EL (cell line): ENCODE measurements around the gene C1QTNF8.

Experiments
- DNase-seq: peaks from one replicate; pipeline ENCODE4 v3.0.0-alpha.2; 2016

C1QTNF8 gene

GRCh38 chr16:1073566-1074378 is 22.3 kb downstream of the C1QTNF8 start:
- DNase-seq = no peak

DNA sequence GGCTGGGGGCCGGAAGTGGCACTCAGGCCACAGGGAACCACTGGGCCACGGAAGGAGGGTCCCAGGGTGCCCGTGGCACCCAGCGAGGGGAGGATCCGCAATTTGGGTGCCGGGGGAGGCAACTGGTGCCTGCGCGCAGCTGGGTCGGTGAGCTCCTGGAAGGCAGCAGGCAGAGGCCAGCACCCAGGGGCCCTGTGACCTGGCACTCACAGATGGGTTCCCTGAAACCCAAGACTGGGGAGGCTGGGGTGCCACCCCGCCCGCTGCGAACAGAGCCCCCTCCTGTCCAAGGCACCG is 22.8 kb downstream of the C1QTNF8 start:
- DNase-seq = no peak

GRCh38 chr16:1072526-1073261 is 23.4 kb downstream of the C1QTNF8 start, which contains the start of gene SSTR5:
SSTR5 (plus strand) TSS chr16:1072747; CDS start chr16:1078869, 6,122 bp downstream.
- DNase-seq = no peak

DNA sequence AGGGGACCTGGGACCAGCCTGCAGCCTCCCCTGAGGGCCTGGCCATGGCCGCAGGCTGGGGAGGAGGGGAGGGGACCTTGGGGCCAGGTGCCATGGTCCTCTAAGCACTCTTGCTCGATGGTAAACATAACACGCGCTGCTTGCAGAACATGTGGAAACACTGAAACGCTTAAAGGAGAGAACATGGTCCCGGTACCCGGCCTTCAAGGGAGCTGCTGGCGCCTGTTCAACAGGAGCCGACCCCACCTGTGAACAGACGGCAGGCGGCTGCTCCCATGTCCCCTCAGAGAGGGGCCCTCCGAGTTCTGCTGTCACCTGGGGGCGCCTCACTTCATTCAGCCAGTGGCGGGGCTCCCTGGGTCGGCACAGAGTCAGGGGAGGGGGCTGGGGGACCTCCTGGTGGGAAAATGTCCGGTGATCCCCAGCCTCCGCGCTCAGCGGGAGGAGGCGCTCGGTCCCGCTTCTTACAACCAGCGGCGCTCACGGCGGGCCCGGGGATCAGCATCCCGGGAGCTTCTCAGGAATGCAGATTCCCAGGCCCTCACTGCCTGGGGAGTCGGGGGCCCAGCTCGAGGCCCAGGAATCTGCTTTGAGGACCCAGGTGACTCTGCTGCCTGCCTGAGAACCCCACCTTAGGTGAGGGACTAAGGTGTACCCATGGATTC is 24.4 kb downstream of the C1QTNF8 start:
- DNase-seq = no peak

- DNase-seq = no peak
Measured at GRCh38 chr16:1070864-1071408, 25.1 kb downstream of the C1QTNF8 start.

GRCh38 chr16:1070084-1070863 is 25.8 kb downstream of the C1QTNF8 start:
- DNase-seq = no peak

DNA sequence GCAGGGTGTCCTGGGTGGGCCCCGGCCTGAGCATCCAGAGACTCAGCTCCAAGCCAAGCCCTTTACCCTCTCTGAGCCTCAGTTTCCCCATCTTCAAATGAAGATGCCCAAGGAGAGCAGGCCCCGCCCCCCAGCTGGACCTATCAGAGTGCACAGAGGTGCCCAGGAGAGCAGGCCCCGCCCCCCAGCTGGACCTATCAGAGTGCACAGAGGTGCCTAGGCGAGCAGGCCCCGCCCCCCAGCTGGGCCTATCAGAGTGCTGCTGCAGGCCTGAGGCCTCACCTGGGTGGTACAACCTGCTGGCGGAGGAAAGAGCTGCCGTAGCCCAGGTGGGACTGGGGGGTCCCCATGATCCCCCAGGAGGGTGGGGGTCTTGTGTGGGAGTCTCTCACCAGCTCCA is 26.9 kb downstream of the C1QTNF8 start:
- DNase-seq = no peak

DNA sequence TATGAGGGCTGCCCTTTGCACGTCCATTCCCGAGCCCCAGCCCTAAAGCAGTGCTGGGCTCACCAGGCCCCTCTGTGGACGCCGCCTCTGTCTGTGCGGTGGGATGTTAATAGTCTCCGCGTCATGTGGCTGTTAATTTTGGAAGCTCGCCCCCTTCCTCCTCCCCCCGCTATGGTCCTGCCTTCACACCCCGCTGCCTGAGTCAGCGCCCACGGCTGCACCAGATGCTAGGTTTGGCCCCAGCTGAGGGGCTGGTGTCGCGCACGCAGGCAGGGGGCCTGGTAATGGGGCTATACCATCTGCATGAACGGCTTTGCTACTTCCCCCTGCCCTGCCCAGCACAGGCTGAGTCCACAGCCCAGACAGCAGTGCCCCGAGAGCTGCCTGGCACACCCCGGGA is 27.6 kb downstream of the C1QTNF8 start:
- no peak for DNase-seq

- no peak for DNase-seq
Measured at GRCh38 chr16:1067629-1068028, 28.4 kb downstream of the C1QTNF8 start.

DNA sequence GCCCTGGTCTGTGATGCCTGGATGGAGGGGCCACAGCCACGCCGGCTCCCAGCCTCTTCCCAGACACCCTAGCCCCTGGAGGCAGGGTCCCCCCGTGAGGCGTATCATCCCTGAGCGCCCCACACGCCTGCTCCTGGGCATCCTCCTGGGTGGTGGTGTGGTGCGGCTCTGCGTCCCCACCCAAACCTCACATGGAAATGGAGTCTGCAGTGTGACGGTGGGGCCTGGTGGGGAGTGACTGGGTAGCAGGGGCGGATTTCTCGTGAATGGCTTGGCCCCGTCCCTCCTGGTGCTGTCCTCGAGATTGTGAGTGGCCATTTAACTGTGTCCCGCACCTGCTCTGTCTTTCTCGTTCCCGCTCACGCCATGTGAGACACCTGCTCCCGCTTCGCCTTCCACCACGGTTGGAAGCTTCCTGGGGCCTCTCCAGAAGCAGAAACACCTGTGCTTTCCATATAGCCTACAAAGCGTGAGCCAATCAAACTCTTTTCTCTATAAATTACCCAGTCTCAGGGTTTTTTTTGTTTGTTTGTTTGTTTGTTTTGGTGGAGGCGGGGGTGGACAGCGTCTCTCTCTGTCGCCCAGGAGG is 29.4 kb downstream of the C1QTNF8 start:
- DNase-seq = no peak

DNA sequence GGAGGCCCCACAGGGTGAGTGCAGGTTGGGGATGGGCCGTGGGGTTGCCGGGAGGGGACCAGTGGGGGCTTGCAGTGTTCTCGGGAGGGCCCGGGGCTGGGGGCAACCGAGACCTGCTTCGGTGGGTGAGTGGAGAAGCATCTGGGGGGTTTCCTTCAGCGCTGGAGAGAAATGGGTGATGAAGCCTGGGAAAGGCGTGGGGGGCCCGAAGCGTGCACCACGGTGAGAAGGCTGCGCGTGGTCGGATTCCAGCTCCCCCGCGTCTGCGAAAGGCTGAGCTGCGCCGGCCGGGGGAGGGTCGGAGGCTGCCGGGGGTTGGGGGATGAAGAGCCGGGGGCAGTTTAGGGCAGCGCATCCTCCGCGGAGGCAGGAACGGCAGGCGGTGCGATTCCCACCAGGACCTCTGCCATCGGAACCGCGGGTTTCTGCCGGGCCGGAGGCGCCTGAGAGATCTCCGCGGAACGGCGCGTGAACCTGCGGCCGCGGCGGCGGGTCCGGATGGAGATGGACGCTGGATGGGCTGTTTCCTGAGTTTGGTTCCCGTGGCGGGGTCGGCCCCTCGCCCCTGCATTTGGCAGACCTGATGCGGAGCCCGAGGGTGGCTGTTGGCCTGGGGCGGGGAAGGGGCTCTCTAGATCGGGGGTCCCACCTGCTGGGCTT is 30.4 kb downstream of the C1QTNF8 start:
- no peak for DNase-seq

GRCh38 chr16:1063728-1064127 is 32.3 kb downstream of the C1QTNF8 start:
- DNase-seq = no peak

GRCh38 chr16:1062895-1063294 is 33.1 kb downstream of the C1QTNF8 start:
- no peak for DNase-seq

DNA sequence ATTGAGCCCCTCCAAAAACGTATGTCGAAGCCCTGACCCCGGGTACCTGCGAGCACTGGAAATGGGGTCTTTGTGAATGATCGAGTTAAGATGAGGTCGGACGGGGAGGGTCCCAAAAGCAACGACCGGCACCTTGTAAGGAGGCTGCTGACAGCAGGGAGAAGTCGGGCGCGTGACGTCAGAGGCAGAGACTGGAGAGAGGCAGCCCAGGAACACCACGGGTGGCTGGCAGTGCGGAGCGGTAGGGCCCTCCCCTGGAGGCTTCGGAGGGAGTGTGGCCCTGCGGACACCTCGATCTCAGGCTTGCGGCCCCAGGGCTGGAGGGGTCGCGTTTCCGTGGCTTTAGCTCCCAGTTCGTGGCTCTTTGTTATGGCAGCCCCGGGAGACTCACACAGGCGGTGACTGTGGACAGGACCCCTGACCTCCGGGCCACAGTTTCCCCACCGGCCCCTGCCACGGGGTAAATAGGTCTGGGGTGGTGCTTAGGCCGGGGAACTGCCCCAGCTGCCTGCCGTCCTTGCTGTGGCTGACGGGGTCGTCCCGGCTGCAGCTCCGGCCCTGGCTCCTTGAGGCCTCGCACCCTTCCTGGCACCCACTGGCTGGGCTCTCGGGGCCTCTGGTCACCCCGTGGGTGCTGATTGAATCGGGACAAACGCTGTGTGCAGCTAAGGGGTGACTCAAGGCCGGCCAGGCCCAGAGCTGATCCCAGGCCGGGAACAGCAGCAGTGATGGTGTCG is 34.1 kb downstream of the C1QTNF8 start:
- no peak for DNase-seq

- DNase-seq = no peak
Measured at GRCh38 chr16:1060416-1061340, 35.4 kb downstream of the C1QTNF8 start.

DNA sequence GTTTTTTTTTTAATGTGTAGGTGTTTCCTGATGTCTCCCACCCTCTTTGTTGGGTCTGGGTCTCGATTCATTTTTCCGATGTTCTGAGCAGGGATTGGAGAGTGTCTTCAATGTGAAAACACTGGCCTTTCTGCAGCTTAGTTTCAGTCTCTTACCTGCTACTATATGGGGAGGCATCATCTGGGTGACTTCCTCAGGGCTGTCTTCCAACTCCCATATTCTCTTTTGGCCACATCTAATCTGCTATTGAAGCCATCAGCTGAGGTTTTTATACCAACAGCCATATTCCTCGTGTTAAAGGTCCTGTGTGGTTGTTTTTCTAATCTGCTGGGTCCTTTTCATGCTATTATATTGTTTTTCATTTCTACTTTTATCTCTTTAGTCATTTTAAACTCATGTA is 36.7 kb downstream of the C1QTNF8 start:
- DNase-seq = no peak

- DNase-seq = no peak
Measured at GRCh38 chr16:1058216-1058615, 37.8 kb downstream of the C1QTNF8 start.

- no peak for DNase-seq
Measured at GRCh38 chr16:1057252-1057932, 38.7 kb downstream of the C1QTNF8 start.

DNA sequence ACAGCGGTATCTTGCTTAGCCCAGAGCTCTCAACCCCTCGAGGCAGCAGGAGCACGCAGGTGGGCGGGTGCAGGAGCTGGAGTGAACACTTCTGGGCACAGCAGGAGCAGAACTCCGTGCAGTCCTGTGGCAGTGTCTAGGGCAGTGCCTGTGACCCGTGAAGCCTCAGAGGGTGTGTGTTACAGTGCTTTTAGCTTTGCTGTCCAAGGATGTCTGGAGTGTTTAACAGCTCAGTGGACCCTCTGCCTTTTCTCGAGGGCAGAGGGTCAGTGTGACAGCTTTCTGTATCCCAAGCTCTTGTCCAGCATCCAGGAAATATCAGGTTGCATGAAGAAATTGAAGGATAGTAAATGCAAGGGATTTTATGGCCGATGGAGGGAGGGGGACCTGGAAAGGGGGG is 39.8 kb downstream of the C1QTNF8 start:
- no peak for DNase-seq
